Activated T-helper 1 cell treated with anti-CD3 and anti-CD28 coated beads, Interleukin-12 subunit alpha, Interleukin-12 subunit beta, Interleukin-2, Interleukin-4 antibody, amounts not matched to agents 30 ng/mL and 10 ng/mL and 1 ng/mL, durations not matched to agents 14 hours and 24 hours and 36 hours (primary cell): ENCODE measurements around the gene CRIP3. TPM values are rescaled to one million over a fixed set of nuclear protein-coding genes. Genes with fewer than 3 reads are reported as not detected.

Source experiments
- DNase-seq: peaks from one replicate; pipeline ENCODE4 v3.0.0; 2021; ENCODE audit warnings: low spot score
- H3K27ac Mint-ChIP-seq: one replicate; pipeline ENCODE4 v1.8.0; 2021; ENCODE audit warnings: mild to moderate bottlenecking, mixed read lengths
- H3K27me3 Mint-ChIP-seq: one replicate; pipeline ENCODE4 v1.8.0; 2022; ENCODE audit warnings: mild to moderate bottlenecking, moderate library complexity, mixed read lengths; ENCODE audit not compliant: insufficient read depth
- H3K36me3 Mint-ChIP-seq: one replicate; pipeline ENCODE4 v1.8.0; 2021; ENCODE audit warnings: low read depth, mixed read lengths
- H3K4me1 Mint-ChIP-seq: one replicate; pipeline ENCODE4 v1.8.0; 2021; ENCODE audit warnings: low read depth, mixed read lengths
- H3K4me3 Mint-ChIP-seq: one replicate; pipeline ENCODE4 v1.8.0; 2021; ENCODE audit warnings: mild to moderate bottlenecking, moderate library complexity, mixed read lengths
- H3K9me3 Mint-ChIP-seq: one replicate; pipeline ENCODE4 v1.8.0; 2021; ENCODE audit warnings: mixed read lengths
- intact Hi-C: fragments of 100-400 bp; cut with micrococcal nuclease; formaldehyde crosslinking; loops from one replicate; pipeline ENCODE4 v1.15.1; 2024
- total RNA-seq: library from RNA; stranded (reverse); gene quantifications from 2 replicates; pipeline ENCODE4 v1.2.3, GENCODE V29; 2022

Gene CRIP3
- total RNA-seq, 1 donor from 2014 or later: not detected

DNA sequence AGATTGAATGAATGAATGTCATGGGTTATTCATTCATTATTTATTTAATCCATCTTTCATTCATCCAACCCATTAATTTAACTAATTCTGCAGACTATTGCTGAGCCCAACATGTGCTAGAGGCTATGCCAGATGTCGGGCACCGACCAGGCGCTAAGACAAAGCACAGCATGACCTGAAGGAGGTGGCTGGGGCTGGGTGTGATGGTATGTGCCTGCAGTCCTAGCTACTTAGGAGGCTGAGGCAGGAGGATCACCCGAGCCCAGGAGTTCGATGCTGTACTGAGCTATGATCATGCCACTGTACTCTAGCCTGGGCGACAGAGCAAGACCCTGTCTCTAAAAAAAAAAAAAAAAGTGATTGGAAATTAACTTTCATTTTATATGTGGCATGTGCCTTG lies 16.3 kb downstream of the CRIP3 start:
- H3K4me3 Mint-ChIP-seq: no peak overlapping the region
- H3K27ac Mint-ChIP-seq: no peak overlapping the region
- no peaks in the 10 kb centered on the region for H3K36me3 Mint-ChIP-seq
- intact Hi-C loops: no loop called here
- no peak for DNase-seq
- H3K4me1 Mint-ChIP-seq: no peaks in the 10 kb centered on the region
- peaks cover 18% of the 10 kb centered on the region for H3K27me3 Mint-ChIP-seq
- no peaks in the 10 kb centered on the region for H3K9me3 Mint-ChIP-seq

DNA sequence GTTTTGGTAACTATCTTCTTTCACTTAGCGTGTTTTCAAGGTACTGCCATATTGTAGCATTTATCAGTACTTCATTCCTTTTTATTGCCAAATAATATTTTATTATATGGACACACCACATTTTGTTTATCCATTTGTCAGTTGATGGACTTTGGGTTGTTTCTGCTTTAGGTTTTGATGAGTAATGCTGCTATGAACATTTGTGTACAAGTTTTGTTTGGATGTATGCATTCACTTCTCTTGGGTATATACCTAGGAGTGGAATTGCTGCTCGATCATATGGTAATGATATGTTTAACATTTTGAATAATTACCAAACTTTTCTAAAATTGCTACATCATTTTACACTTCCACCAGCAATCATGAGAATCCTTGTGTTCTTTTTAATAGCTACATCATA lies 16.9 kb downstream of the CRIP3 start:
- no peak for DNase-seq
- H3K36me3 Mint-ChIP-seq: no peaks in the 10 kb centered on the region
- H3K27ac Mint-ChIP-seq: no peak overlapping the region
- intact Hi-C loops: no loop called here
- peaks cover 21% of the 10 kb centered on the region for H3K27me3 Mint-ChIP-seq
- H3K4me1 Mint-ChIP-seq: no peaks in the 10 kb centered on the region
- H3K4me3 Mint-ChIP-seq: no peak overlapping the region
- no peaks in the 10 kb centered on the region for H3K9me3 Mint-ChIP-seq

GRCh38 chr6:43290905-43291355 lies 17.7 kb downstream of the CRIP3 start:
- intact Hi-C loops: no loop called here
- Mint-ChIP-seq H3K4me1 (no peaks in the 10 kb centered on the region), H3K9me3 (no peaks in the 10 kb centered on the region), H3K27me3 (peaks cover 26% of the 10 kb centered on the region), H3K36me3 (no peaks in the 10 kb centered on the region), H3K4me3 (no peak overlapping the region), H3K27ac (no peak overlapping the region)
- DNase-seq: no peak

DNA sequence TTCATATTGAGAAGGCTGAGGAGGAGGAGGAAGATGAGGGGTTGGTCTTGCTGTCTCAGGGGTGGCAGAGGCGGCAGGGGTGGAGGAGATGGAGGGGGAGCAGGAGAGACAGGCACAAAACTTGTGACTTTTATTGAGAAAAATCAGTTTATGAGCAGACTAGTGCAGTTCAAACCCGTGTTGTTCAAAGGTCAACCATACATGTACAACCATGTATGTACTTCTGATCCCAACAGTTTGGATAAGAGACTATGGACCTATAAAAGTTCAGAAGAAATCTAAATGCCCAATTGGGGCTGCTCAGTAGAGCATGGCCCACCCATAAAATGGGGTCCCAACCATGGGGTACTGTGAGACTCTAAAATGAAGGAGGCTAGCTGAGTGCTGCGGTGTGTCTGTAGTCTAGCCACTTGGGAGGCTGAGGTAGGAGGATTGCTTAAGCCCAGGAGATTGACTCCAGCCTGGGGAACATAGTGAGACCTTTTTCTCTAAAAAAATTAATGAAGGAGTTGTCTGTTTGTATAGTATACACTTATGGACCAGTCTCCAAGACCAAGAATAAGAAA lies 18.2 kb downstream of the CRIP3 start:
- H3K4me3 Mint-ChIP-seq: no peak overlapping the region
- no peaks in the 10 kb centered on the region for H3K36me3 Mint-ChIP-seq
- no peak overlapping the region for H3K27ac Mint-ChIP-seq
- peaks cover 32% of the 10 kb centered on the region for H3K27me3 Mint-ChIP-seq
- DNase-seq: no peak
- H3K4me1 Mint-ChIP-seq: no peaks in the 10 kb centered on the region
- H3K9me3 Mint-ChIP-seq: no peaks in the 10 kb centered on the region
- intact Hi-C loops: no loop called here

- H3K4me1 Mint-ChIP-seq: no peaks in the 10 kb centered on the region
- DNase-seq: no peak
These were observed 20.6 kb downstream of the CRIP3 start for GRCh38 chr6:43287717-43288679.

GRCh38 chr6:43286980-43287716 lies 21.5 kb downstream of the CRIP3 start:
- peaks cover 41% of the 10 kb centered on the region for H3K27me3 Mint-ChIP-seq
- no peaks in the 10 kb centered on the region for H3K36me3 Mint-ChIP-seq
- H3K4me3 Mint-ChIP-seq: no peak overlapping the region
- H3K4me1 Mint-ChIP-seq: no peaks in the 10 kb centered on the region
- H3K27ac Mint-ChIP-seq: no peak overlapping the region
- DNase-seq: no peak
- H3K9me3 Mint-ChIP-seq: no peaks in the 10 kb centered on the region
- intact Hi-C loops: no loop called here

More at GRCh38 chr6:43287717-43288679, 20.6 kb downstream of the CRIP3 start:
- H3K27ac Mint-ChIP-seq: no peak overlapping the region
- no peaks in the 10 kb centered on the region for H3K9me3 Mint-ChIP-seq
- H3K27me3 Mint-ChIP-seq: peaks cover 38% of the 10 kb centered on the region
- intact Hi-C loops: no loop called here
- no peaks in the 10 kb centered on the region for H3K36me3 Mint-ChIP-seq
- H3K4me3 Mint-ChIP-seq: no peak overlapping the region

DNA sequence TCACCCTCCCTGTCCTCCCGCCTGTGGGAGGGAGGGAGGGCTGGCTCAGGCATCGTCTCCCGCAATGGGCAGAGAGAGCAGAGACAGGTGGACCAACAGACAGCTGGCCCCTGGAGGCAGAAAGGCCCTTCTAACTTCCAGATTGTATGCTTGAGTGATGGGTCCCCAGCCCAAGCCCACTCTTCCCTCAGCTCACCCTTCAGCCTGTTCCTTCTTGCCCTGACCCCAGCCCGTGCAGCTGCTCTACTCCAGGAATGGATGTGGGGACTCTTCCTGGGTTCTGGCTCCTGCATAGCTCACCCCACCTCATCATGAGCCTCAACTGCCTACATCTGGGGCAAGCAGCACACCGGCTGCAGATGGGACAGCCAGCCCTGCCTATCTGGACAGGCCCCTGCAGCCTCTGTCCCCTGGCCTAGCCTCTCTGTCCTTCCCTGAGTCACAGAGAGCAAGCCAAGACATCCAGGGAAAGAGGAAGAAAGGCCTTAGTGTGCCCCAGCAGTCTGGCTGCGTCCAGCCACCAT lies 22.1 kb downstream of the CRIP3 start:
- H3K27me3 Mint-ChIP-seq: peaks cover 41% of the 10 kb centered on the region
- no peaks in the 10 kb centered on the region for H3K9me3 Mint-ChIP-seq
- H3K27ac Mint-ChIP-seq: no peak overlapping the region
- no peak overlapping the region for H3K4me3 Mint-ChIP-seq
- no peak for DNase-seq
- H3K36me3 Mint-ChIP-seq: no peaks in the 10 kb centered on the region
- intact Hi-C loops: no loop called here
- H3K4me1 Mint-ChIP-seq: no peaks in the 10 kb centered on the region

- no peak overlapping the region for H3K4me3 Mint-ChIP-seq
- no peaks in the 10 kb centered on the region for H3K36me3 Mint-ChIP-seq
- H3K4me1 Mint-ChIP-seq: no peaks in the 10 kb centered on the region
- intact Hi-C loops: no loop called here
- H3K9me3 Mint-ChIP-seq: no peaks in the 10 kb centered on the region
- DNase-seq: no peak
- H3K27me3 Mint-ChIP-seq: peaks cover 40% of the 10 kb centered on the region
- H3K27ac Mint-ChIP-seq: no peak overlapping the region
These were observed 22.8 kb downstream of the CRIP3 start for GRCh38 chr6:43285832-43286231.

- no peak for DNase-seq
- no peak overlapping the region for H3K4me3 Mint-ChIP-seq
- peaks cover 42% of the 10 kb centered on the region for H3K27me3 Mint-ChIP-seq
- intact Hi-C loops: no loop called here
- H3K27ac Mint-ChIP-seq: no peak overlapping the region
- H3K4me1 Mint-ChIP-seq: no peaks in the 10 kb centered on the region
- H3K36me3 Mint-ChIP-seq: no peaks in the 10 kb centered on the region
- no peaks in the 10 kb centered on the region for H3K9me3 Mint-ChIP-seq
These were observed 23.4 kb downstream of the CRIP3 start for GRCh38 chr6:43284991-43285781.

DNA sequence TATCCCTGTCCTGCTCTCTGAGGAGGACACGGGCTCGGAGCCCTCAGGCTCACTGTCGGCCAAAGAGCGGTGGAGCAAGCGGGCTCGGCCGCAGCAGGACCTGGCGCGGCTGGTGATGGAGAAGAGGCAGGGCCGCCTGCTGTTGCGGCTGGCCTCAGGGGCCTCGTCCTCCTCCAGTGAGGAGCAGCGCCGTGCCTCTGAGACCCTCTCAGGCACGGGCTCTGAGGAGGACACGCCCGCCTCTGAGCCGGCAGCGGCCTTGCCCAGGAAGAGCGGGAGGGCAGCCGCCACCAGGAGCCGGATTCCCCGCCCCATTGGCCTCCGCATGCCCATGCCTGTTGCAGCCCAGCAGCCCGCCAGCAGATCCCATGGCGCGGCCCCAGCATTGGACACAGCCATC lies 24.7 kb downstream of the CRIP3 start:
- Mint-ChIP-seq H3K27ac (no peak overlapping the region), H3K27me3 (peaks cover 40% of the 10 kb centered on the region), H3K4me3 (no peak overlapping the region), H3K4me1 (no peaks in the 10 kb centered on the region), H3K9me3 (no peaks in the 10 kb centered on the region), H3K36me3 (no peaks in the 10 kb centered on the region)
- intact Hi-C loops: no loop called here
- DNase-seq: no peak

DNA sequence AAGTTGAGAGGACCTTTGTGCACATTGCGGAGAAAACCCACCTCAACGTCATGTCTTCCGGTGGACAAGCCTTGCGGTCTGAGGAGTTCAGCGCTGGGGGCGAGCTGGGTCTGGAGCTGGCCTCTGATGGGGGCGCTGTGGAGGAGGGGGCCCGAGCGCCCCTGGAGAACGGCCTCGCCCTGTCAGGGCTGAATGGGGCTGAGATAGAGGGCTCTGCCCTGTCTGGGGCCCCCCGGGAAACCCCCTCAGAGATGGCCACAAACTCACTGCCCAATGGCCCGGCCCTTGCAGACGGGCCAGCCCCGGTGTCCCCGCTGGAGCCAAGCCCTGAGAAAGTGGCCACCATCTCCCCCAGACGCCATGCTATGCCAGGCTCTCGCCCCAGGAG lies 25.1 kb downstream of the CRIP3 start:
- H3K9me3 Mint-ChIP-seq: no peaks in the 10 kb centered on the region
- no peak for DNase-seq
- peaks cover 44% of the 10 kb centered on the region for H3K27me3 Mint-ChIP-seq
- peaks cover under 1% of the 10 kb centered on the region for H3K4me1 Mint-ChIP-seq
- intact Hi-C loops: no loop called here
- no peak overlapping the region for H3K4me3 Mint-ChIP-seq
- H3K36me3 Mint-ChIP-seq: no peaks in the 10 kb centered on the region
- H3K27ac Mint-ChIP-seq: no peak overlapping the region
